Mucosa of rectum (tissue), 2 donors: ENCODE measurements around the gene MSANTD7.
"Not testable (repeated sequence)": the region's sequence is repeated elsewhere in the genome, so short reads cannot be mapped to it uniquely, and the experiment has no call there.

Experiments
- H3K27ac ChIP-seq, 2 donors: one replicate each; pipeline ENCODE4 v1.7.0; 2013; ENCODE audit warnings: inconsistent platforms in 2 of 2, low read depth in 2 of 2, low read length in 2 of 2
- H3K27me3 ChIP-seq, 2 donors: one replicate each; pipeline ENCODE4 v1.7.0; 2013; ENCODE audit warnings: low read length in 2 of 2; ENCODE audit not compliant: control insufficient read depth in 2 of 2, insufficient read depth in 2 of 2
- H3K36me3 ChIP-seq, 2 donors: one replicate each; pipeline ENCODE4 v1.7.0; 2013; ENCODE audit warnings: low read length in 2 of 2; ENCODE audit not compliant: control insufficient read depth in 2 of 2, insufficient read depth in 2 of 2
- H3K4me1 ChIP-seq, 2 donors: one replicate each; pipeline ENCODE4 v1.7.0; 2013; ENCODE audit warnings: low read length in 2 of 2, mild to moderate bottlenecking in 1 of 2; ENCODE audit not compliant: control insufficient read depth in 2 of 2, insufficient read depth in 2 of 2
- H3K4me3 ChIP-seq, 2 donors: one replicate each; pipeline ENCODE4 v1.7.0; 2013; ENCODE audit warnings: low read length in 2 of 2
- H3K9ac ChIP-seq, 2 donors: one replicate each; pipeline ENCODE4 v1.7.0; 2013; ENCODE audit warnings: low read length in 2 of 2, low read depth in 1 of 2, mild to moderate bottlenecking in 1 of 2
- H3K9me3 ChIP-seq, 2 donors: one replicate each; pipeline ENCODE4 v1.7.0; 2013; ENCODE audit warnings: low read length in 2 of 2; ENCODE audit not compliant: control insufficient read depth in 2 of 2
- donor health status: healthy.
- donor health status: Normal muscosa, but diverticular disease.

MSANTD7 gene

DNA sequence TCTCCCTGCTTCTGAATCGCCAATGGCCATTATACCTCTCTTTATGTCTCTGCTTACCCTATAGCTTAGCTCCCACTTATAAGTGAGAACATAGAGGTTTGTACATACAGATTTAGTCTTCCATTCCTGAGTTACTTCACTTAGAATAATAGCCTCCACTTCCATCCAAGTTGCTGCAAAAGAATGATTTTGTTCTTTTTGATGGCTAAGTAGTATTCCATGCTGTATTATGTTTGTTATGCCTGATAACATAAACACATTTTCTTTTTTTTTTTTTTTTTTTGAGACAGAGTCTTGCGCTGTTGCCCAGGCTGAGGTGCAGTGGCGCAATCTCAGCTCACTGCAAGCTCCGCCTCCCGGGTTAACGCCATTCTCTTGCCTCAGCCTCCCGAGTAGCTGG, 21.4 kb upstream of the MSANTD7 start:
- H3K4me3 ChIP-seq, H3K27me3 ChIP-seq, H3K9ac ChIP-seq, H3K4me1 ChIP-seq, H3K27ac ChIP-seq, H3K36me3 ChIP-seq, H3K9me3 ChIP-seq: not testable (repeated sequence)

DNA sequence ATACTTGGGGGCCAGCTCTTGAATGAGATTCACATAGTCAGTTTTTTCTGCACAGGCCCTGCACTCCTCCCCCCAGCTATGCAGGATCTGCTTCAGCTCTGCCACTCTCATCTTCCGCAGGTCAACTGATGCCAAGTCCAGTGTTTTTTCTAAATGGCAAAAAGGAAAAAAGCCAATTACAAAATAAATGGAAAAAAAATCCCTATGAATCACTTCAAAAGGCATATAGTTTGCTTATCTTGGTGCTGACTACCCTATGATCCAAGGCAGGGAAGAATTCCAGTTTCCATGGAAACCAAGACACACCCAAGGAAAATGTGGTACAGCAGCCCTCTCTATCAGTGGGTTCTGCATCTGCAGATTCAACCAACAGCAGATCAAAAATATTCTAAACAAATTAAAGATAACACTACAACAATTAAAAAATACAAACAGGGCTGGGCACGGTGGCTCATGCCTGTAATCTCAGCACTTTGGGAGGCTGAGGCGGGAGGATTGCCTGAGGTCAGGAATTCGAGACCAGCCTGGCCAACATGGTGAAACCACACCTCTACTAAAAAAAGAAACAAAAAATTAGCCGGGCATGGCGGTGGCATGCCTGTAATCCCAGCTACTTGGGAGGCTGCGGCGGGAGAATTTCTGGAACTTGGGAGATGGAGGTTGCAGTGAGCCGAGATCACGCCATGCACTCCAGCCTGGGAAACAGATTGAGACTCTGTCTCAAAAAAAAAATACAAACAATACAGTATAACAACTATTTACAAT, 17.9 kb upstream of the MSANTD7 start:
- no peak overlapping the region for H3K27ac ChIP-seq
- no peaks in the 10 kb centered on the region for H3K36me3 ChIP-seq
- no peak overlapping the region for H3K4me3 ChIP-seq
- H3K9me3 ChIP-seq, result no peaks in the 10 kb centered on the region
- peaks cover 0 to 3% of the 10 kb centered on the region in 2 donors for H3K4me1 ChIP-seq
- H3K27me3 ChIP-seq, result no peaks in the 10 kb centered on the region
- no peak overlapping the region for H3K9ac ChIP-seq

- no peaks in the 10 kb centered on the region for H3K36me3 ChIP-seq
- H3K27ac ChIP-seq, result no peak overlapping the region
- H3K4me3 ChIP-seq, result no peak overlapping the region
- H3K9me3 ChIP-seq, result no peaks in the 10 kb centered on the region
- H3K27me3 ChIP-seq, result no peaks in the 10 kb centered on the region
- H3K9ac ChIP-seq, result no peak overlapping the region
- H3K4me1 ChIP-seq, result peaks cover 0 to 3% of the 10 kb centered on the region in 2 donors
These were observed 17.3 kb upstream of the MSANTD7 start for GRCh38 chr10:14820775-14821154.

- H3K27ac ChIP-seq, result no peak overlapping the region
- no peak overlapping the region for H3K4me3 ChIP-seq
- no peak overlapping the region for H3K9ac ChIP-seq
- H3K36me3 ChIP-seq, result no peaks in the 10 kb centered on the region
- no peaks in the 10 kb centered on the region for H3K9me3 ChIP-seq
- no peaks in the 10 kb centered on the region for H3K27me3 ChIP-seq
- H3K4me1 ChIP-seq, result peaks cover 0 to 3% of the 10 kb centered on the region in 2 donors
These were observed 16.3 kb upstream of the MSANTD7 start for GRCh38 chr10:14821635-14822375.

DNA sequence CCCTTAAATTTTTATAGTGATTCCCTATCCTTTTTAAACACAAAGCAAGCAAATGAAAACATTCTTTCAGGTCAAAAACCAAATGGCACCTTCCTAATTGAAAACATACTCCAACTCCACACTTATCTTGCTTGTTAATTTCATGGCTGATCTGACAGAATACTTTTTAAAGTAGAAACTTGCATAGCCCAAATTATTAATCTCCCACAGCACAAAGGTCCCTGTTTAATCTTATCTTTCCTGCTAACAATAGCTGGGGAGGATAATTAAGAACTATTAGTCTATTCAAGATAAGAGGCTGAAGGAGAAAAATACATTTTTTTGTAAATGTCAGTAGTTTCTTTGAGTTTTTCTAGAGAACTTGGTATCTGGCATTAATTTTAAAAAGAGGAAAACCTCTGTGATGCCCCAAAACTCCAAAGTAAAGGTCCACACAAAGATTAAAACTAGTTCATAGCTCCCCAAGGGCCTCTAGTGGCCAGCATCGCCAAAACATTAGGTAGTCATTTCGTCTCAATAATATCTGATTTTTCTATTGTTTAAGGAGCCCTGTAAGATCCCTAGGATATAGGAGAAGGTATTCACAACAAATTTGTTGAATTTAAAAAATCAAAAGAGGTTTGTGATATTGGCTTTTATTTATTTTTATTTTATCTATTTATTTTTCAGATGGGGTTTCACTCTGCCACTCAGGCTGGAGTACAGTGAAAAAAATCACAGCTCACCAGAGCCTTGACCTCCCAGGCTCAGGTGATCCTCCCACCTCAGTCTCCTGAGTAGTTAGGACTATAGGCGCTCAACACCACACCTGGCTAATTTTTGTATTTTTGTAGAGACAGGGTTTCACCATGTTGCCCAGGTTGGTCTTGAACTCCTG, 15.0 kb upstream of the MSANTD7 start:
- Histone ChIP-seq H3K4me3 (no peak overlapping the region), H3K4me1 (peaks cover 0 to 3% of the 10 kb centered on the region in 2 donors), H3K27ac (no peak overlapping the region), H3K9me3 (no peaks in the 10 kb centered on the region), H3K9ac (no peak overlapping the region), H3K36me3 (no peaks in the 10 kb centered on the region), H3K27me3 (no peaks in the 10 kb centered on the region)

- no peaks in the 10 kb centered on the region for H3K27me3 ChIP-seq
- H3K4me1 ChIP-seq, result peaks cover 0 to 3% of the 10 kb centered on the region in 2 donors
- H3K36me3 ChIP-seq, result no peaks in the 10 kb centered on the region
- H3K9me3 ChIP-seq, result no peaks in the 10 kb centered on the region
- no peak overlapping the region for H3K27ac ChIP-seq
- no peak overlapping the region for H3K9ac ChIP-seq
- no peak overlapping the region for H3K4me3 ChIP-seq
These were observed 14.1 kb upstream of the MSANTD7 start for GRCh38 chr10:14823966-14824365.

- no peak overlapping the region for H3K9ac ChIP-seq
- peaks cover 0 to 3% of the 10 kb centered on the region in 2 donors for H3K4me1 ChIP-seq
- no peaks in the 10 kb centered on the region for H3K27me3 ChIP-seq
- no peaks in the 10 kb centered on the region for H3K36me3 ChIP-seq
- no peaks in the 10 kb centered on the region for H3K9me3 ChIP-seq
- no peak overlapping the region for H3K27ac ChIP-seq
- no peak overlapping the region for H3K4me3 ChIP-seq
These were observed 11.9 kb upstream of the MSANTD7 start for GRCh38 chr10:14826076-14826829.

DNA sequence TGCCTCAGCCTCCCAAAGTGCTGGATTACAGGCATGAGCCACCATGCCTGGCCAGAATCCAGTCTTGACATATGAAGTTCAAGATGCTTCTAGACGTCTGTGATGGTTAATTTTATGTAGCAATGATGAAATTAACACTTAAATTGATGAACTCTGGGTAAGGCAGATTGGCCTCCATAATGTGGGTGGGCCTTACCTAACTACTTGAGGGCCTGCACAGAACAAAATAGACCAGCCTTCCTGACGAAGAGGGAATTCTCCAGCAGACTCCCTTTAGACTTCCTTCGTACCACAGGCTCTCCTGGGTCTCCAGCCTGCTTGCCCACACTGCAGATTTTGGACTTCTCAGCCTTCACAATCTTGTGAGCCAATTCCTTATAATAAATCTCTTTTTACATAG, 5.0 kb upstream of the MSANTD7 start:
- no peak overlapping the region for H3K4me3 ChIP-seq
- H3K27ac ChIP-seq, result no peak overlapping the region
- H3K36me3 ChIP-seq, result no peaks in the 10 kb centered on the region
- no peak overlapping the region for H3K9ac ChIP-seq
- peaks cover 0 to 12% of the 10 kb centered on the region in 2 donors for H3K4me1 ChIP-seq
- H3K27me3 ChIP-seq, result no peaks in the 10 kb centered on the region
- H3K9me3 ChIP-seq, result no peaks in the 10 kb centered on the region

DNA sequence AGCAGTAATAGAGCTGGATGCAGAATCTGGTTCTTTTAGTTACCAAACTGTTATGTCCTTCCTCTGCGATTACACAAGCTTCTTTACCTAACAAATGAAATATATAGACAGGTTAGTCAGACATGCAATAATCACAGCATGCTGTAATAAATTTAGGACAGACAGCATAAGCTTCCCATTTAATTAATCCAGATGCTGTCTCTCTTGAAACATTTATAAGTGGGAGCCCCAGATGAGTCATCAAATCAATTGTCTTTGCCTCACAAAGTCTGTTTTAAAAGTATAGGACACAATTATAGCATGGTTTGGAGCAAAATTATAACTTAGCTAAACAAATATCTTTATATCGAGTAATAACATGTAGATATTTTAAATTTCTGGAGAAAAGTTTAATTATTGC, 1.9 kb upstream of the MSANTD7 start:
- Histone ChIP-seq H3K27ac (no peak overlapping the region), H3K36me3 (peaks cover 3 to 4% of the 10 kb centered on the region in 2 donors), H3K9me3 (no peaks in the 10 kb centered on the region), H3K9ac (no peak overlapping the region), H3K4me3 (no peak overlapping the region), H3K4me1 (peaks cover 5 to 12% of the 10 kb centered on the region in 2 donors), H3K27me3 (no peaks in the 10 kb centered on the region)
